Kidney glomerular epithelial cell (primary cell): ENCODE measurements around the gene FBN3.
"Not testable (repeated sequence)": the region's sequence is repeated elsewhere in the genome, so short reads cannot be mapped to it uniquely, and the experiment has no call there.

Source experiments
- DNase-seq: peaks from one replicate; lab custom pipeline; 2025; lab: John Stamatoyannopoulos, UW

Gene FBN3

GRCh38 chr19:8149261-8150094, at the start of gene FBN3:
Gene FBN3, minus strand, starts transcription at chr19:8149592. Its CDS starts 2,112 bp downstream, at chr19:8147480.
- DNase-seq: no peak

DNA sequence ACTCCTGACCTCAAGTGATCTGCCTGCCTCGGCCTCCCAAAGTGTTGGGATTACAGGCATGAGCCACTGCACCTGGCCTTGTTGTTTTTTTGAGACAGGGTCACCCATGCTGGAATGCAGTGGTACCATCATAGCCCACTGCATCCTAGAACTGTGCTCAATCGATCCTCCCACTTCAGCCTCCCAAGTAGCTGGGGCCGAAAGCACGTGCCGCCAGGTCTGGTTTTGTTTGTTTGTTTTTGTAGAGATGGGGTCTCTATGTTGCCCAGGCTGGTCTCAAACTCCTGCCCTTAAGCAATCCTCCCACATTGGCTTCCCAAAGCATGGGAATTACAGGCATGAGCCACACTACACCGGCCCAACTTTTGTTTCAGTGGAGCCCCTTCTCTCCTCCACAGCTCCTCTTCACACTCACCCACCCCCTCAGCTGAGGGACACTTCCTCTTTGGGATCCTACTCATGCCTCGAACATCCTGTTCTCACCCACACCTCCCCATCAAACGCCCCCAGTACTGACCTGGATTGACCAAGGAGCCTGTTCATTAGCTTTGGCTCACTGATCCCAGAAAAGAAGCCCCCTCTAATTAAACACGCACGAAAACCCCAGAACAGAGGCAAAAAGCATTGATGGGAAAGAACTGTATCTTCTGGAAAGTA, 47.0 kb upstream of the FBN3 start:
- DNase-seq: no peak

DNA sequence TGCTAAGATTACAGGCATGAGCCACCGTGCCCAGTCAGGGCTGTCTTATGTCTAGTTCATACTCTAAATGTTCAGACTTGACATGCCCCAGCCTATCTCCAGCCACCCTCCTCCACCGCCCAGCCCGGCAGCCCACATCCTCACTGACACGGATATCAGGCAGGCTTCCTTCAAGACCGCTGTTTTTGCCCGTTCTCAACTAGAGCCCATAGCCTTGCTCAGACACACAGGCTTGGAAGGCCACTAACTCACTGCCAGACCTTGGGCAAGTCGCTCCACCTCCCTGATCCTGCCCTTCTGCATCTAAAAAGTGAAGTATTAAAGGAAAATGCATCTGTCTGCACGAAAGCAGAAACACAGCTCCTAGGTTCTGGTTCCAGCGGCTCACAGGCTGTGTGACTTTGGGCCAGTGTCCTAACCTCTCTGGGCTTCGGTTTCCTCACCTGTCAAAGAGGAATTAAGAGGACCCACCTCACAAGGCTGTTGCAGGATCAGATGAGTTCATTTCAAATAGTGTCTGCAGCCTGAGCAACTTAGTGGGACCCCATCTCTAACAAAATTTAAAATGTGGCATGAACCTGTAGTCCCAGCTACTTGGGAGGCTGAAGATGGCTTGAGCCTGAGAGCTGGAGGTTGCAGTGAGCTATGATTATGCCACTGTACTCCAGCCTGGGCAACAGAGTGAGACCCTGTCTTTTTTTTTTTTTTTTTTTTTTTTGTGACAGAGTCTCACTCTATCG, 45.3 kb upstream of the FBN3 start:
- DNase-seq: no peak

GRCh38 chr19:8192221-8192820, 42.9 kb upstream of the FBN3 start:
- no peak for DNase-seq

GRCh38 chr19:8185343-8186068, 36.1 kb upstream of the FBN3 start:
- DNase-seq: no peak

GRCh38 chr19:8184274-8184673, 34.9 kb upstream of the FBN3 start:
- DNase-seq: no peak

DNA sequence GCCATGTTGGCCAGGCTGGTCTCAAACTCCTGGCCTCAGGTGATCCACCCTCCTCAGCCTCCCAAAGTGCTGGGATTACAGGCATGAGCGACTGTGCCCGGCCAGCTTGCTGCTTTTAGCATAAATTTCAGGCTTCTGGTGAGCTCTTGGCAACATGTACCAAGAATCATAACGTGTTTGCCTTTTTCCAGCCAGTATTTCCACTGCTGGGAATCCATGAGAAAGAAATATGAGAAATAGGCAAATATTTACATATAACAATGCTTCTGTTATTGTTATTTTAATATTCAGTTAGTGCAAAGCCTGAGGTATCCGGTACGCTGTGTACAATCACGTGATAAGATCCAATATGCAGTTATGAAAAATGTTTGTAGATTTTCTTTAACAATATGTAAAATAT, 30.6 kb upstream of the FBN3 start:
- no peak for DNase-seq

GRCh38 chr19:8174706-8175105, 25.3 kb upstream of the FBN3 start:
- peak; percentile 95 for DNase-seq

- DNase-seq: no peak
Observed at GRCh38 chr19:8168537-8168936, 19.1 kb upstream of the FBN3 start.

GRCh38 chr19:8167985-8168384, 18.6 kb upstream of the FBN3 start:
- DNase-seq: no peak

GRCh38 chr19:8163759-8164158, 14.4 kb upstream of the FBN3 start:
- no peak for DNase-seq

- no peak for DNase-seq
Observed at GRCh38 chr19:8161135-8161646, 11.8 kb upstream of the FBN3 start.

GRCh38 chr19:8159322-8159721, 9.9 kb upstream of the FBN3 start:
- DNase-seq: not testable (repeated sequence)

GRCh38 chr19:8158411-8159074, 9.2 kb upstream of the FBN3 start:
- DNase-seq: peak; percentile 52

- DNase-seq: no peak
Observed at GRCh38 chr19:8155318-8155717, 5.9 kb upstream of the FBN3 start.

DNA sequence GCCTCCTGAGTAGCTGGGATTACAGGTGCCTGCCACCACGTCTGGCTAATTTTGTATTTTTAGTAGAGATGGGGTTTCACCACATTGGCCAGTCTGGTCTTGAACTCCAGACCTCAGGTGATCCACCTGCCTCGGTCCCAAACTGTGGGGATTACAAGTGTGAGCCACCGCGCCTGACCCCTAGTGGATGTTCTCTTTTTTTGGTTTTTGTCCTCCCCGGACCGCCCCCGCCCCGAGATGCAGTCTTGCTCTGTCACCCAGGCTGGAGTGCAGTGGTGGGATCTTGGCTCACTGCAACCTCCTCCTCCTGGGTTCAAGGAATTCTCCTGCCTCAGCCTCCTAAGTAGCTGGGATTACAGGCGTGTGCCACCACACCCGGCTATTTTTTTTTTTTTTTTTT, 4.6 kb upstream of the FBN3 start:
- DNase-seq: not testable (repeated sequence)

DNA sequence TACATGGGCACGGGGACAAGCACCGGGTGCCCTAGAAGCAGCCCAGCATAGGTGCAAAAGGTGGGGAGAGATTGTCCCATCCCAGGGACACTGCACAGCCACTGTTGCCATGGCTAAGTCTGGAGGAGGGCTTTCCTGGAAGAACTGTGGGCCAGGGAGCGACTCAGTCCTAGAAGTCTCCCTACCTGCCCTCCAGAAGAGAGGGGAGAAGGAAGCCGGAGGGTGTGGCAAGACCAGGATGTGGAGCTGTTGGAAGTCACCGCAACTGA, 2.3 kb upstream of the FBN3 start:
- DNase-seq: no peak

DNA sequence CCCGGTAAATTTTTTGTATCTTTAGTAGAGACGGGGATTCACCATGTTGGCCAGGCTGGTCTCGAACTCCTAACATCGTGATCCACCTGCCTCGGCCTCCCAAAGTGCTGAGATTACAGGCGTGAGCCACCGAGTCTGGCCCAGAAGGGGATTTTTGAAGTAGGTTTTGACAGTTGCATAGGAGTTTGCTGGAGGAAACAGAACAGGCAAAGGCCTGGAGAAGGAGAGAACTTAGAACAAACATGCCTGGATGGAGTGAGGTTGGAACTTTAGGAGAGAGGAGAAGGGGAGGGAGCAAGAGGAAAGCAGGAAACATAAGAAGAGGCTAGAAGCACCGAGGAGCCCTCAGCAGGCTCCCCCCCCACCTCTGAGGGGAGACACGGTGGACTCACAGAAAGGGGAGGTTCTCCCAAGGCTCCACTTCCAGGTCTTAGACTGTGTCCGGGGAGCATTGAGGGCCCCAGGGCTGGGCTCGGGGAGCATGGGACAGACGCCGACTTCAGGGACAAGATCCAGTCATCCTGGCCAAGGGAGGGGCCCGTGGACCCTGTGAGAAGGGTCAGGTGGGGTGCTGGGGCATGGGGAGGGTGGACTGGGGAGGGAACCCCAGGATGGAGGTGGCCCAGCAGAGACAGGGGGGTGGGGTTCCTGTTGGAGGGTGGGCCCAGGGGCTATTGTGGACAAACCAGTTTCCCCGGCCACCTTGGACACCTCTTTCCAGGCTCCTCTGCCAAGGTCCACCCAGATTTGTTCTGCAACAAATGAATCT, 1.8 kb upstream of the FBN3 start:
- DNase-seq: no peak

- no peak for DNase-seq
Observed at GRCh38 chr19:8150178-8150865, 930 bp upstream of the FBN3 start.
